GM21786 (cell line): ENCODE measurements around the gene NUBPL.
"Not testable (repeated sequence)": the region's sequence is repeated elsewhere in the genome, so short reads cannot be mapped to it uniquely, and the experiment has no call there.

Source experiments
- ATAC-seq: cut with Tn5 transposase; IDR thresholded peaks from one replicate; pipeline ENCODE4 v1.9.1; 2021; ENCODE audit not compliant: unreplicated experiment

The NUBPL gene

DNA sequence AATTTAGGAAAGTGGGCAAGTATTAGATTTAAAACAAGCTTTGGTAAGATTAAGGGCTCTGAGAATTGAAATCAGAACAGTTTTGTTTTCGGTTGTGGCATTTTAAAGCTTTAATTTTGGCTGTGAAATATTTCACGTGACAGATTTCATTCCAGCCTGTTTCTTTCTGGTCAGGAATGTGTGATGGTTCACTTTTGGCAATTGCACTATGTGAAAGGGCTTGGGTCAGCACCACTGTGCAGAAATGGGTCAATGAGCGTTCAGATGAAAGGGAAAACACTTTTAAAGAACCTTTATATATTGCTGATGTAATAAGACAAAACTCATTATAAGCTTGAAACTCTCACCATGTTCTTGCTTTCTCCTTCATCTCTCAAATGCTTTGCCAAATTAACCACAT, 17.1 kb downstream of the NUBPL start:
- ATAC-seq: no peak

DNA sequence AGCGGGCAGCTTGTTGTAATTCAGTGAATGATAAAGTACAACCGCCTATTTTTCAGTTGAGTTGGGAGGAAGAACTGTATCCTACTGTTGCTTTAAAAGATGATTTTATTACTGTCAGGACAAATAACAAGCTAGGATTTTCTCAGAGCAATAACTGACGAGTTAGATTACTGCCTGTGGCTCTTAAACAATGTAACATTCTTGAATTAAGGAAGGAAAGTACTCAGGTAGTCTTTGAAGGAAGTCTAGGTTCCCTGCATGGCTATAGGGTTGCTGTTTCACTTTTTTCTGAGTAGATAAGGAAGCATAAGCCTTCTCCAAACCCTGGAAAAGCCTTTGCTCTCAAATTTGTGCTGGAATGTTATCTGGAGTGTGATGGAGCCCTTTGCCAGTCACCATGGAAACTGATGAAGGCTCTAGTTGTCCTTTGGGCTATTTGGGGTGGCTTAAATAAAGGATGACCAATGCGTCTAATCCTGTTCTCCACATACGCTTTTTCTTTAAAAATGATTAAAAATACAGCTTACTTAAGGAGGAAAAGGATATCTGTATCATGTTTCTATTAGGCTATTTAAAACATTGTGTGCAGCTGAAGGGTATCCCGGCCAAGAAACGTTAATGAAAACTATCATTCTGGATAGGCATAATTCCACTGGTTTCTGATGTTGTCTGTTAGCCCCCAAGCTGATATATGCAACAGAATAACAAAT, 17.7 kb downstream of the NUBPL start:
- no peak for ATAC-seq

DNA sequence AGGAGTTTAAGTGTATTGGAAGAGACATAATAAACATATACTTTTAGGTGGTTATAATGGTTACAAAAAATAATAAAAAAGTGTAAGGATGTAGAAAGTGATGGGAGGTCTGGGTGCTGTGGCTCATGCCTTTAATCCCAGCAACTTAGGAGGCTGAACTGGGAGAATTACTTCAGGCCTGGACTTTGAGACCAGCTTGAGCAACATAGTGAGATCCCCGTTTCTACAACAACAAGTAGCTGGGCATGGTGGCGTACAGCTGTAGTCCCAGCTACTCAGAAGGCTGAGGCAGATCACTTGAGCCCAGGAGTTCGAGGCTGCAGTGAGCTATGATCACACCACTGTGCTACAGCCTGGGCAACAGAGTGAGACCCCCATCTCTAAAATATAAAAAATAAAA, 19.0 kb downstream of the NUBPL start:
- no peak for ATAC-seq

DNA sequence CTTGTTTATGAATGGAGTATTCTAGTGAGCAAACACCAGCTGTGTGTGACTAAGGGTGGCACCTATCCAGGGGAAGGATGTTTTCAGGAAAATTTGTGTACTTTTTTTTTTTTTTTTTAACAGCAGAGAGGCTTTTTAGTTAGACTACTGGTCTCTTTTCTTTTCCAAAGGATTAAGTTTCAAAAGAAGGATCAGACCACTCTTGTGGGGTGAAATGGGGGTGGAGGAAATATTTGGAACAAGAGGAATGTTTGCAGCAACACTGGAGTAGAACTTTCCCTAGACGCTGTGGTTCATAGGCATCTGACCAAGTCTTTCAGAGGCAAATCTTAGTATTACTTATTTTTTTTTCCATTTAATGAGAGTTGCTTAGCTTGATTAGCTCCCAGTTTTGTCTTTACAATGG, 21.1 kb downstream of the NUBPL start:
- no peak for ATAC-seq

DNA sequence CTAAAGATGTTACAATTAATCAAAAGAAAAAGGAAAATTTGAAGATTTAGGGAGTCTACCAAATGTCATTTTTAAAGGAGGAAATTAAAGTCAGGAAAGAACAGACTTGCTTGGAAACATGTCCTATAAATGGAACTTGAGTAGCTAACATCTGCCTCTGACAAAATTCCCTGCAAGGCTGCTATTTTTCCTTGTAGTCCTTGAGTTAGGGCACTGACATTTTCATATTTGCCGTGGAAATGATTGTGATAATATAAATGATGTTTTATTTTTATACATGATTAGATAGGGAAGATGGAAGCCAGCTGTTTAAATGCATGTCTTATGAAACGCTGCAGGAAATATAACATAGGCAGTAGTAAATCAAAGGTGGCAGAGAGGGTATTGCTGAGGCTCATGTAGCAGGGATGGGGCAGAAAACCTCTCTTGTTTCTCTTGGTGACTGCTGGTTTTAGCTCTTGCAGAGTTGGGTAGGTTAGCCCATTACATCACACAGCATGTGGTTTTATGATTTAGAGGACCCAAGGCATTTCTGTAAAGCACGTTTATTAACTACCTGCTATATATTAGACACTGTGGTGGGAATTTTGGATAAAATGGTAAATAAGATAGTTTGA, 21.7 kb downstream of the NUBPL start:
- ATAC-seq: no peak

DNA sequence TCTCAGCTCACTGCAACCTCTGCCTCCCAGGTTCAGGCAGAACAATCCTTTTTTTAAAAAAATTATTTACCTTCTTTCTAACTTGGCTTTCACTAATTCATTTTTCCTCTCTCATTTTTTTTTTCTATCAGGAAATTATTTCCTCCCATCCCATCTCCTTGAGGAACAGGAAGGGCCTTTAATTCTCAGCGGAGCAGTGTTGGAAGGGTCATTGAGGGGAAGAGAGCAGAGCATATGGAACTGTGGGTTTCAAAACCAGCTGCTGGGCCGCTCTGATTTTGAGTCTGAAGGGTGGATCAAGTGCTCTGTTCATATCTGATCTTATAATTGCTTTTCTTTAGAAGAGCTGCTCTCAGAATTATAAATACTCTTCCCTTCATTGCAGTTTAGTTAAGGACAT, 29.0 kb downstream of the NUBPL start:
- ATAC-seq: no peak

DNA sequence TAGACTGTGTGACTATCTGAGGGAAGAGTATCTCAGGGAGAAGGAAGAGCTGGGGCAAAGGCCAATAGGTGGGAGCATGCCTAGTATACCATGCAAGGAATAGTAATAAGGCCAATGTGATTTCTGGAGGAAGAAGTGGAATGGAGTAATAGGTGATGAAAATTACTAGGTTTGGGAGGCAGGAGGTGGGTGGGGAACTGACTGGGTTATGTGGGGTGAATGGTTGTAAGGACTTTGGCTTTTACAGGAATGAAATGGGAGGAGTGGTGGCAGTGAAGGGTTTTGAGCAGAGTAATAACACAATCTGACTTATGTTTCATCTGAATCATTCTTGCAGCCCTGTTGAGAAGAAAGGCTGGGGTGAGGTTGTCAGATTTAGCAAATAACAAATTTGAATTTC, 30.9 kb downstream of the NUBPL start:
- no peak for ATAC-seq

DNA sequence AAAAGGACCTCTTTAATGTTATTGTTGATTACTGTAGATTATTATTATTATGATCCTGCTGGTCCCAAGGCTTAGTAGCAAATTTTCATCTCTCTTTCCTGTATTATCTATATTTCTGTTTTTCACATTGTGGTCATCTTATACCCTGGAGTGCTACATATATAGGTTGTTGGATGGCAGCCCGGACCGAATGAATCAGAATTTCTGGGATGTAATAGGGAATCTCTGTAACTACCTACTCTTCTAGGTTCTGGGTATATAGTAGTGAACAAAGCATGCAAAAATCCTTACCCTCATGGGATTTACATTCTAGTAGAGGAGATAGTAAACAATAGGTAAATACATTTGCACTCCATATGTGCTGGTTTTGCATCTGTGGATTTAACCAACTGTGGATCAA, 31.4 kb downstream of the NUBPL start:
- no peak for ATAC-seq

DNA sequence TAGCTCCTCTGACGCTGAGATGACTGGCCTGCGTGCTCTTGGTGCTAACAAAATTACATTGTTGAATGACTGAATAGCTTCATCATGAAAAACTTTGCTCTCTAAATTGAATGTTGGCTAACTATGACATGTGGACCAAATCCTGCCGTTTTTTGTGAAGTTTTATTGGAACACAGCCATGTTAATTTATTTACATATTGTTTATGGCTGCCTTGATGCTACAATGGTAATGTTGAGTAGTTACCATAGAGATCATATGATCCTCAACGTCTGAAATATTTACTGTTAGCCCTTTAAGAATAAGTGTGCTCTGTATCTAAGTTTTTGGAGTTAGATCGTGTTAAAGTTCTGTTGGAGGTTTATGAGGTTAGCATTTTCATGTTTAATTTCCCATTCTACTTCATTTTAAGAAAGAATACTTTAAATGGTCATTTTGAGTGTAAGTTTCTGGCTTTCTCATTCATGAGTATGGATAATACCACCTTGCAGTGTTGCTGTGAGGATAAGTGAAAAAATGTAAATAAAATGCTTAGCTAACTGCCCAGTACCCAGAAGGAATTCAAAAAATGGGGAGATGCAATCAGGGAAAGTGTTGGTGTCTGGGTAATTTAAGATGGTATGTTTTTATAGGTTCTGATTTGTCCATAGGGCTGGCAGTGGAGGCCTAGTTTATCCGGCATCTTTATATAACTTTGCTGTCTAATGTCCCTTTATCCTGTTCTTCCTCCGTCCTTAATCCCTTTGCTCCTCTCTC, 35.3 kb downstream of the NUBPL start:
- no peak for ATAC-seq

DNA sequence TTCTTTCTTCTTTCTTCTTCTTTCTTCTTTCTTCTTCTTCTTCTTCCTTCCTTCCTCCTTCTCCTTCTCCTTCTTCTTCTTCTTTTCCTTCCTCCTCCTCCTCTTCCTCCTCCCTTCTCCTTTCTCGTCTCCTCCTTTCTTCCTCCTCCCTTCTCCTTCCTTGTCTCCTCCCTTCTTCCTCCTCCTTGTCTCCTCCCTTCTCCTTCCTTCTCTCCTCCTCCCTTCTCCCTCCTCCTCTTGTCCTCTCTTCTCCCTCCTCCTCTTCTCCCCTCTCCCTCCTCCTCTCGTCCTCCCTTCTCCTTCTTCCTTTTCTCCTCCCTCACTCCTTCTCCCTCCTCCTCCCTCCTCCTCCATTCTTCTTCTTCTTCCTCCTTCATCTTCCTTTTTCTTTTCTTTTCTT, 44.5 kb downstream of the NUBPL start:
- no peak for ATAC-seq

DNA sequence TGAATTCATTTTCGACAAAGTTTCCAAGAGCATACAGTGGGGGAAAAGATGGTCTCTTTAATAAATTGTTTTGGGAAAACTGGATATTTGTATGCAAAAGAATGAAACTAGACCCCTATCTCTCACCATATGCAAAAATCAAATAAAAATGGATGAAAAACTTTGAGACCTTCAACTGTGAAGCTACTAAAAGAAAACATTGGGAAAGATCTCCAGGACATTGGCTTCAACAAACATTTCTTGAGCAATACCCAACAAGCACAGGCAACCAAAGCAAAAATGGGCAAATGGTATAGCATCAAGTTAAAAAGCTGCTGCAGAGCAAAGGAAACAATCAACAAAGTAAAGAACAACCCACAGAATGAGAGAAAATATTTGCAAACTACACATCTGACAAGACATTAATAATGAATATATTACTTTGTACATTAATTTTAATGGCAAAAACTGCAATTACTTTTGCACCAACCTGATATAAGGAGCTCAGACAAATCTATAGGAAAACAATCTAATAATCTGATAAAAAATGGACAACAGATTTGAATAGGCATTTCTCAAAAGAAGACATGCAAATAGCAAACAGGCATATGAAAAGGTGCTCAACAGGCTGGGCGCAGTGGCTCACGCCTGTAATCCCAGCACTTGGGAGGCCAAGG, 50.7 kb downstream of the NUBPL start:
- no peak for ATAC-seq

DNA sequence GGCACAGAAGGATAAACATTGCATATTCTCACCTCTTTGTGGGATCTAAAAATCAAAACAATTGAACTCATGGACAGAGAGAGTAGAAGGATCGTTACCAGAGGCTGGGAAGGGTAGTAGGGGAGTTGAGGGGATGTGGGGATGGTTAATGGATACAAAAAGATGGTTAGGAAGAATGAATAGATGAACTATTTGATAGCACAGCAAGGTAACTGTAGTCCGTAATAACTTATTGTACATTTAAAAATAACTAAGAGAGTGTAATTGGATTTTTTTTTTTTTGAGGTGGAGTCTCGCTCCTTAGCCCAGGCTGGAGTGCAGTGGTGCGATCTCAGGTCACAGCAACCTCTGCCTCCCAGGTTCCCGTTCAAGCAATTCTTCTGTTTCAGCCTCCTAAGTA, 52.0 kb downstream of the NUBPL start:
- no peak for ATAC-seq

DNA sequence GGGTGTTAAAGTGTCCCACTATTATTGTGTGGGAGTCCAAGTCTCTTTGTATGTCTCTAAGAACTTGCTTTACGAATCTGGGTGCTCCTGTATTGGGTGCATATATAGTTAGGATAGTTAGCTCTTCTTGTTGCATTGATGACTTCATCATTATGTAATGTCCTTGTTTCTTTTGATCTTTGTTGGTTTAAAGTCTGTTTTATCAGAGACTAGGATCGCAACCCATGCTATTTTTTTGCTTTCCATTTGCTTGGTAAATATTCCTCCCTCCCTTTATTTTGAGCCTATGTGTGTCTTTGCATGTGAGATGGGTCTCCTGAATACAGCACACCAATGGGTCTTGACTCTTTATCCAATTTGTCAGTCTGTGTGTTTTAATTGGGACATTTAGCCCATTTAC, 57.7 kb downstream of the NUBPL start:
- ATAC-seq: not testable (repeated sequence)

DNA sequence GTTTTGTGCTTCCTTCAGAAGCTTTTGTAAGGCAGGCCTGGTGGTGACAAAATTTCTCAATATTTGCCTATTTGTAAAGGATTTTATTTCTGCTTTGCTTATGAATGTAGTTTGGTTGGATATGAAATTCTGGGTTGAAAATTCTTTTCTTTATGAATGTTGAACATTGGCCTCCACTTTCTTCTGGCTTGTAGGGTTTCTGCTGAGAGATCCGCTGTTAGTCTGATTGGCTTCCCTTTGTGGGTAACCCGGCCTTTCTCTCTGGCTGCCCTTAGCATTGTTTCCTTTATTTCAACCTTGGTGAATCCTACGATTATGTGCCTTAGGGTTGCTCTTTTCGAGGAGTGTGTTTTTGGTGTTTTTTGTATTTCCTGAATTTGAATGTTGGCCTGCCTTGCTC, 58.2 kb downstream of the NUBPL start:
- ATAC-seq: no peak

DNA sequence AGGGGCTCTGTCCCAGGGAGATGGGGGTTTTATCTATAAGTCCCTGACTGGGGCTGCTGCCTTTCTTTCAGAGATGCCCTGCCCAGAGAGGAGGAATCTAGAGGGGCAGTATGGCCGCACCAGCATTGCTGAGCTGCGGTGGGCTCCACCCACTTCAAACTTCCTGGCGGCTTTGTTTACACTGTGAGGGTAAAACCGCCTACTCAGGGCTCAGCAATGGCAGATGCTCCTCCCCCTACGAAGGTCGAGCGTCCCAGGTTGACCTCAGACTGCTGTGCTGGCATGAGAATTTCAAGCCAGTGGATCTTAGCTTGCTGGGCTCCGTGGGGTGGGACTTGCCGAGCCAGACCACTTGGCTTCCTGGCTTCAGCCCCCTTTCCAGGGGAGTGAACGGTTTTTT, 59.7 kb downstream of the NUBPL start:
- ATAC-seq: not testable (repeated sequence)

DNA sequence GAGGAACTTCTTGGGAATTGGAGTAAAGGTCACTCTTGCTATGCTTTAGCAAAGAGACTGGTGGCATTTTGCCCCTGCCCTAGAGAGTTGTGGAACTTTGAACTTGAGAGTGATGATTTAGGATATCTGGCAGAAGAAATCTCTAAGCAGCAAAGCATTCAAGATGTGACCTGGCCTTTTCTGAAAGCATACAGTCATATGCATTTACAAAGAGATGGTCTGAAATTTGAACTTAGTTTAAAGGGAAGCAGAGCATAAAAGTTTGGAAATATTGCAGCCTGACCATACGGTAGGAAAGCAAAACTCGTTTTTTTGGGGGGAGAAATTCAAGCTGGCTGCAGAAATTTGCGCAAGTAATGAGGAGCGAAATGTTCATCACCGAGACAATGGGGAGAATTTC, 60.9 kb downstream of the NUBPL start:
- ATAC-seq: no peak

DNA sequence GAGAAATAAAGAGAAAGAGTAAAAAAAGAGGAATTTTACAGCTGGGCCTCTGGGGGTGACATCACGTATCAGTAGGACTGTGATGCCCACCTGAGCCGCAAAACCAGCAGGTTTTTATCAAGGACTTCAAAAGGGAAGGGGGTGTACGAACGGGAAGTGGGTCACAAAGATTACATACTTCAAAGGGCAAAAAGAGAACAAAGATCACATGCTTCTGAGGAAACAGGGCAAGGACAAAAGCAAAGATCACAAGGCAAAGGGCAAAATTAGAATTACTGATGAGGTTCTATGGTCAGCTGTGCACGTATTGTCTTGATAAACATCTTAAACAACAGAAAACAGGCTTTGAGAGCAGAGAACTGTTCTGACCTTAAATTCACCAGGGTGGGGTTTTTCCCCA, 91.7 kb downstream of the NUBPL start:
- ATAC-seq: not testable (repeated sequence)

DNA sequence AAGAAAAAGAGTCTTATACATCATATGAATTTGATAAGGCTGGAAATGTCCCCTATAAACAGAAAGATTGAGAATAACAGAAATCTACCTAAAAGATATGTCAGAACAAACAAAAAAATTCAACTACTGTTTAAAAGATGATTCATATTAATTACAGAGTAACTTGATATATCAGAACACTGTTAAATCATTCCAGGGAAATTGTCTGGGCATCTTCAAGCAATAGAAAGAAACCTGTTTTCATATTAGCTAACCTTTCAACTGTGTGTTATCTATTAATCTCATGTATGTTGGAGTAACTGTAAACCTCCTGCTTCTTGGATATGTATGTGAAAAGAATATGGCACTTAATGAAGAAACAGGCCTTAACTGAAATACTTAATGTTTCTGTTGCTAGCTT, 96.7 kb downstream of the NUBPL start:
- ATAC-seq: no peak

DNA sequence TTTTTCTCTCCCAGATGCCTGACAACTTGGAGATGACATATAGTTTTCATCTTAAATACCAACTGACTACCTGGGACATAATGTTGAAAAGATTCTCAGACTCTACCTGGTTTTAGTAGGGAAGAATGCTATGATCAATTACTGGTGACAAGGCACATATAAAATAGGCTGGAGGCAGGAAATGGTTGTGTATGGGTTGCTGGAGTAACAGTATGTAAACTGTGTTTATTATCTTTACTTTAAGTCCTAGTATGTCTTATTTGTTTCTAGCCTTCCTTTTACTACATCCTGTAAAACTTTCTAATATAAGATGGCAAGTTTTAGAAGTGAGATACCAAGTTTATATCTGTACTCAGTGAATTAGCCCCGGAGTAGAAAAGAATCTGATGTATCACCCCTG, 98.1 kb downstream of the NUBPL start:
- no peak for ATAC-seq

DNA sequence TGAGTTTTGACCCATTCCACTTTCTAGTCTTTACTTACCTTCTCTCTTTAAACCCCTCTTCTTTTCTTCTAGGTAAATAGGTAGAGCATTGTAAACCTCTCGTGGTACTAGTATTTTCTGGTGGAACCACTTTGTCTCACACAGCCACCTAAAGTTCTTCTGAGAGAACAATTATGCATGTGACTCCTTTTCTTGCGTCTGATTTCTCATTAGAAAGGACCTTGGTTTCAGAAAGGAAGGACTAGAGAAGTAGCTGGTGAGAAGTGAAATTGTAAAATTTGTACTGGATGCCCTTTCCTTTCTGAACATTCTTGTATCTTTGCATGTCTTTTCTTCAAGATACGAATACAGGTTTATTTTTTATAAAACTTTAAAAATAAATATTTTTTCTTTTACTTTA, 99.0 kb downstream of the NUBPL start:
- peak; percentile 89 for ATAC-seq

DNA sequence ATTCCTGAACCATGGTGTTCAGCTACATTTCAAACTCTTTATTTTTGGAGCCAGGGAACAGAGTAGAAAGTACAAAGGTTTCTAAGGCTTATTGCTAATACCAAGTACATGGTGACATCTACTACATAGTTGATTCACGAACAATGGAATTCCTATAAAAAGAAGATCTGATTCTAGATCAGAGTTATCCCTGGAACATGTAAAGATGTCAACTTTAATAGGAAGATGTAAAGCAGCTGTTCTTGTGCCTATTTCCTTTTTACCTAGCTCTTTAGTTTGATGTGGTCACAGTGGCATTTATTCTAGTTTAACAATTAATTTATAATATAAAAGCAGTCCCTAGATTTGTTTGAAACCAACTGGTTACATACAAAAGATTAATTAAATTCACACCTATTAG, 99.5 kb downstream of the NUBPL start:
- ATAC-seq: no peak

DNA sequence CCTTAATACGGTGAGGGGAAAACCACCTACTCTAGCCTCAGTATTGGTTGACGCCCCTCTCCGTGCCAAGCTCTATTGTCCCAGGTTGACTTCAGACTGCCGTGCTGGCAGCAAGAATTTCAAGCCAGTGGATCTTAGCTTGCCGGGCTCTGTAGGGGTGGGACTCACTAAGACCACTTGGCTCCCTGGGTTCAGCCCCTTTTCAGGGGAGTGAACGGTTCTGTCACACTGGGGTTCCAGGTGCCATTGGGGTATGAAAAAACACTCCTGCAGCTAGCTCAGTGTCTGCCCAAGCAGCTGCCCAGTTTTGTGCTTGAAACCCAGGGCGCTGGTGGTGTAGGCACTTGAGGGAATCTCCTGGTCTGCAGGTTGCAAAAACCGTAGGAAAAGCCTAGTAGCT, 107.1 kb downstream of the NUBPL start:
- no peak for ATAC-seq
